Measurements from ENCODE around the gene GLB1L3.

The GLB1L3 gene

DNA sequence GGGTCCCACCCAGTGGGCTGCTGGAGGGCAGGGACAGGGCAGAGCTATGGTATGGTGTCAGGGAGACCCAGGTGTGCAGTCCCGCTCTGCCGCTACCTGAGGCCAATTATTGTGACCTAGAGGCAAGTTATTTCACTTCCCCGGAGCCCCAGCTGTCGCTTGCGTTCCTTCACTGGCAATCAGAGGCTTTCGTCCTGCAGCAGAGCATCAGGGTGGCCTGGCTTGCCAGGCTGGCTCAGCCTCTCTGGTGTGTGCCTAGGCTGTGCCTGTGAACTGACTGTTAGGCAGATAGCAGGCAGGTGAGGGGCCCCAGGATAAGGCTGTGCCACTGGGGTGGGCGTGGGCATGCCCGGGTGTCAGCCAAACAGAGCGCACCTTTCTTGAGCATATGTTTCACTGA lies 87.0 kb downstream of the GLB1L3 start:
- no peak for DNase-seq (ENCODE audit: low read depth)

DNA sequence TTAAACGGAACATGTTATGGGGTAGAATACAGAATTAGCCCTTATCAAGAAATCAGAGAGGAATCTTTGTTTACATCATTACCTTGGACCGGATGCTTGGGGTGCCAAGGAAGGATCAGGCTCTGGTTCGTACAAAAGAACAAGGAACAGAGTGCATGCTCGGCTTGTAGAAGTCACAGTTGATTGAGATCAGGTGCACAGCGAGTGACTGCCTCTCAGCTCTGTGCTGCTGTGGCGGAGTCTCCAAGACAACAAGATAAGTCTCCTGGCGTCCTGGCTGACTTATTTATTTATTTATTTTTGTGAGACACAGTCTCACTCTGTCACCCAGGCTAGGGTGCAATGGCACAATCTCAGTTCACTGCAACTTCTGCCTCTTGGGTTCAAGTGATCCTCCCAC lies 87.4 kb downstream of the GLB1L3 start:
- DNase-seq (ENCODE audit: low read depth): no peak

DNA sequence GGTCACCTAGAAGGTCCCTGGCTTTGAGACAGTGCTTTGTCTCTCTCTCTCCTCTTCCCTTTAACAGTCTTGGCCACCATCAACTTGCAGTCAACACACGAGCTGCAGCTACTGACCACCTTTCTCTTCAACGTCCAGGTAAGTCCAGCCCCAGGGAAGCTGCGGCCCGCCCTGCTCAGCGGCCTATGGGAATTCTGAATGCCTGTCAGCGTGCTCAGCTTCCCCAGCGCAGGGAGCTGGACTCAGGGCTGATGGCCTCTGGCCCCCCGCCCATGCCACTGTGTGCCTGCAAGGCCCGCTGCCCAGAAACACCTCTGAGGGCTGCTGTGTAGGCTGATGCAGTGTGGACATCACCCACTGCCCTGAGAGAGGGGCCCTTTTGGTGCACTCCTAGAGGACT lies 88.1 kb downstream of the GLB1L3 start:
- no peak for DNase-seq (ENCODE audit: low read depth)

DNA sequence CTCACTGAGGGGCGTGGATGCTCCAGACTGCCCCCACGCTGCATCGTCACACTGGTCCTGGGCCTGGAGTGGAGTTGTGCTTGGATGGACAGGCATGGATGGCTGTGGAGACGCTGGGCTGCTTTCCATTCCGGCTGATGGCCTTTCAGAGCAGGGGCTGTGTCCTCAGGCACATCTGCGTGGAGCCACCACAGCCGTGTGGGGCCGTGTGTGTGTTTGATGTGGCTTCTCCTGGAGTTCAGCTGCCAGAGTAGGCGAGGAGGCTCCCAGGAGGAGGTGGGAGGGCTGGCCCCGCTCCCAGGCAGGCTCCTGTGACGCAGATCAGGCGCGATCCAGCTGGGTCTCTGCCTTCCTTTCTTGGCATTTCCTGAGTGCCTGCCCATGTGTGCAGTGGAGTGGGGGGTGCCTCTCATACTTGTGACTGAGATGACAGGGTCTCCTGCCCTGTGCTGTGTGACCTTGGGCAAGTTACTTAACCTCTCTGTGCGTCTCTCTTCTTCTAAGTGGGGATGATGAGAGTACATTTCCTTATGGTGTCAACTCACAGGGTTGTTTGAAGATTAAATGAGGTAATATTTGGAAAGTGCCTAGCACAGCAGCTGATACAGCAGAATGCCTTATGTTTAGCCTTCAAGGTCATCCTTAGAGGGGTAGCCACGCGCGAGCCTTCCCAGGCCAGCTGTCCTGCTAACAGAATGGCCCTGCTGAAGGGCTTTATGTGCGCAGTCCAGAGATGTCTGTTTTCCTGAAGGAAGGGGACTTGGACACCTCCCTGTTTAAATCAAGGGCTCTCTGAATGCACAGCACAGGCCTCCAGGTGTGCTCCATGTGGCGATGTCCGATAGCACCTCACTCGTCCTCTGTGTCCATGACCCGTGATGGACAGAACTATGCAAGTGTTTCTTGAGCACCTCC lies 89.1 kb downstream of the GLB1L3 start:
- no peak for DNase-seq (ENCODE audit: low read depth)

DNA sequence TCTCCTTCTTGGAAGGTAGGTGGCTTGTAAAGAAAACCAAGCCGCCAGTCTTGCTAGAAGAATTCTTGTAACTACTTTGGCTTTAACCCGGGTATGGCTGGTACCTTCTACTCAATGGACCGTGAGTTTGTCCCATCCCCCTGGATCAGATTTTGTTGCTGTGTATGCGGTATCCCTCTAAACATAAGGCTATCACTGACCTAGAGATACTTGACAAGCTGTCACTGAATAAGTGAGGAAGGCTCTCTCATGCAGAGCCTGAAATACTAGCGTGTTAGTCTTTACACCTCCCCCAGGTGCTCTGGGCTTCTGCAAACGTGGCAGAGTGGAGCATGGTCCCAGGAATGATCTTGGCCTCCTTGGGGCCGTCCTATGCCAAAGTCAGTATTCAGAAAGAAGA lies 90.1 kb downstream of the GLB1L3 start:
- no peak for DNase-seq (ENCODE audit: low read depth)

DNA sequence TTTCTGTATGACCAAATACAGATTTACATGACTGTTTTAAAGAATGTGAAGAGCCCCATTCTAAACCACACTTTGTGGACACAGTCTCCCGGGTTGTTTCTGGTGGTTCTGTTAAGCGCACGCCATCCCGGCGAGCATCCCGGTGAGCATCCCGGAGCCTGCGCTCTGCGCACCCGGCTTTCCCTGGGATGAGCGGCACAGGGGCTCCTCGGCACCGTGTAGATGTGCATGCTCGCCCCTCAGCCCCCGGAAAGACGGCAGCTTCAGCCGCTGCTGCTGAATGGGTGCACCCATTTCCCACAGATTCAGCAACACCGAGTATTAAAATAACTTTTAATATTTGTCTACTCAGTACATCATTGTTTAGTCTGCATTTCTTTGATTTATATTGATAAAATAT lies 91.6 kb downstream of the GLB1L3 start:
- no peak for DNase-seq (ENCODE audit: low read depth)
